ENCODE measurements around the gene IMP3.
"Not testable (repeated sequence)": the region's sequence is repeated elsewhere in the genome, so short reads cannot be mapped to it uniquely, and the experiment has no call there.

Gene IMP3

DNA sequence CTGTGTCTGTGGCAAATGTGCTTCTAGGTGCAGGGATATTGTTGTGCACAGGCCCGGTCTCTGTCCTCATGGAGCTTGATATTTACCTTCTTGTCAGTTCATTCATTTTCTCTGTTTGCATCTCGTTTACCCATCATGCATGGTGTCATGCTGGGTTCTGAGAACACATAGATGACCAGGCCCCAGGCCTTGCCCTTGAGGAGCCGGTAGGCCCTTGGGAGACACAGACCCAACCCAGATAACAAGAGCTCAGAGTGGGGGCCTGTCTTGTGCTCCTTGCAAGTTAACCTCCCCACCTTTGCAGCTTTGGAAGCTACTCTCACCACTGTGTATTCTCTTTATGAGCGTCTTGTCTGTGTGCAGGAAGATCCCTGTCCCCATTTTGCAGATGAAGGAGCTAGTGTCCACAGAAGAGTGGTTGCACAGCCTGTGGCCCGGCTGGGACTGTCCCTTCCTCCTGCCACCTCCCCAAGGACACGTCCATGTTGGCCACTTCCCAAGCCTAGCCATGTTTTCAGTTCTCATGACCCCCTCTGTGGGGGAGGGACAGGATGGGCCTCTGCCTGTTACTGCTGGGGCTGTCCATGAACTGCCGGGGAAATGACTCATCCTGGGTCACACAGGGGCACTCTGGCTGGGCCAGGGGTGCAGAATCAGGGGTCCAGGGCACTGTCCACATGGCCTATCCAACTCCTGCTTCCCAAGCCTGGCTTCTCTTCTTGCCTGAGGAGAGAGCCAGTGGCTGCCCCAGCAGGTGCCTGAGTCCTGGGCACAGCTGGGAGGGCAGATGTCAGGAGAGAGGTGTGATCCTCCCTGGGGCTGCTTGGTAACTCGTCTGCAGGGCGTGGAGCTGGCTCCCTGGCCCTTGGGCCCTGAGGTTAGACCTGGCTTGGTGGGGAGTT, 11.1 kb upstream of the IMP3 start:
- DNase-seq = no peak

DNA sequence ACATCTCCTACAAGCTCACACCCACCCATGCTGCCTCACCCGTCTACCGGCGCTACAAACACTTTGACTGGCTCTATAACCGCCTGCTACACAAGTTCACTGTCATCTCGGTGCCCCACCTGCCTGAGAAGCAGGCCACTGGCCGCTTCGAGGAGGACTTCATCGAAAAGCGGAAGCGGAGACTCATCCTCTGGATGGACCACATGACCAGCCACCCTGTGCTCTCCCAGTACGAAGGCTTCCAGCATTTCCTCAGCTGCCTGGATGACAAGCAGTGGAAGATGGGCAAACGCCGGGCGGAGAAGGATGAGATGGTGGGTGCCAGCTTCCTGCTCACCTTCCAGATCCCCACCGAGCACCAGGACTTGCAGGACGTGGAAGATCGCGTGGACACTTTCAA, 9.8 kb upstream of the IMP3 start:
- no peak for DNase-seq

DNA sequence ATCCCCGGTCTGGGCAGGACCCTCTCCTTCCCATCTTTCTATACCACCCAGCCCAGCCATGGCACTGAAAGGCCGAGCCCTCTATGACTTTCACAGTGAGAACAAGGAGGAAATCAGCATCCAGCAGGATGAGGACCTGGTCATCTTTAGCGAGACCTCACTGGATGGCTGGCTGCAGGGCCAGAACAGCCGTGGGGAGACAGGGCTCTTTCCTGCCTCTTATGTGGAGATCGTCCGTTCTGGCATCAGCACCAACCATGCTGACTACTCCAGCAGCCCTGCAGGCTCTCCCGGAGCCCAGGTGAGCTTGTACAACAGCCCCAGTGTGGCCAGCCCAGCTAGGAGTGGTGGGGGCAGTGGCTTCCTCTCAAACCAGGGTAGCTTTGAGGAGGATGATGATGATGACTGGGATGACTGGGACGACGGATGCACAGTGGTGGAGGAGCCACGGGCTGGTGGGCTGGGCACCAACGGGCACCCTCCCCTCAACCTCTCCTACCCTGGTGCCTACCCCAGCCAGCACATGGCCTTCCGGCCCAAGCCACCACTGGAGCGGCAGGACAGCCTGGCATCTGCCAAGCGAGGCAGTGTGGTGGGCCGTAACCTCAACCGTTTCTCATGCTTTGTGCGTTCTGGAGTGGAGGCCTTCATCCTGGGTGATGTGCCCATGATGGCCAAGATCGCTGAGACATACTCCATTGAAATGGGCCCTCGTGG, 9.2 kb upstream of the IMP3 start:
- DNase-seq = no peak

DNA sequence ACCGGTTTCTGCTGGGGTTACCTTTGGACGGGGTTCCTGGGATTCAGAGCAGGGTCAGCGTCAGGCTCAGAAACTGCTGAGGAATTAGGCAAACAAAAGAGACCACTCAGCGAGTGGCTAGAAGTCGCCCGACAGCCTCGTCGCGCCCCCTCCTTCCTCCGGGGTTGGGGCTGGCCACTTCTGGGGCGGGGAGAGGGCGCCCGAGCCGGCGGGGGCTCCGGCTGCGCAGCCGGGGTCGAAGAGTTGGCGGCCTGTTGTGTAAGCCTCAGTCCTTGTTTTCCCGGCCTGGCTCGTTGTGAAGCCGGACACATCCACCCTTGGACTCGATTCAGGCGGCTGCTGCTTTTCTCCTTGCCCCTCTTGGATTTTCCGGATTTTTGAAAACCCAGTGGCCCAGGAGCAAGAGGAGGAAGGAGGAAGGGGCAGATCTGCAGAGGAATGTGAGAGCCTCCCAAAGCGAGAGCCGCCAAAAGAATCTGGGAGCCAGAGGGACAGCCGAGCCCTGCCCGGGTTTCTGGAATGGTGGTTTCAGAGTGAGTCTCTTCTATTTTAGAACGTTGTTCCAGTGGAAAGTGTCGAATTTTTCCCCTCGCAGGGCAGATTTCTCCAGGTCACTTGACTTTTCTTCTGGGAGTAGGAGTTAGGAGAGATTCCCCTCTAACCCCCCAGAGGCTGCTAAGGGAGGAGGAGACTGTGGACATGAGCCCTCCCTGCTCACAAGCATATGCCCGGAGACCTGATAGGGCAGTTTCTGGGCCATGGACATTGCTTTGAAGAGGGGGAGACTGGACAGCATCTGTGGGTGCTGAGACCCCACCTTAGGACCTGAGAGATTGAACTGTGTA, 8.4 kb upstream of the IMP3 start:
- DNase-seq = no peak

DNA sequence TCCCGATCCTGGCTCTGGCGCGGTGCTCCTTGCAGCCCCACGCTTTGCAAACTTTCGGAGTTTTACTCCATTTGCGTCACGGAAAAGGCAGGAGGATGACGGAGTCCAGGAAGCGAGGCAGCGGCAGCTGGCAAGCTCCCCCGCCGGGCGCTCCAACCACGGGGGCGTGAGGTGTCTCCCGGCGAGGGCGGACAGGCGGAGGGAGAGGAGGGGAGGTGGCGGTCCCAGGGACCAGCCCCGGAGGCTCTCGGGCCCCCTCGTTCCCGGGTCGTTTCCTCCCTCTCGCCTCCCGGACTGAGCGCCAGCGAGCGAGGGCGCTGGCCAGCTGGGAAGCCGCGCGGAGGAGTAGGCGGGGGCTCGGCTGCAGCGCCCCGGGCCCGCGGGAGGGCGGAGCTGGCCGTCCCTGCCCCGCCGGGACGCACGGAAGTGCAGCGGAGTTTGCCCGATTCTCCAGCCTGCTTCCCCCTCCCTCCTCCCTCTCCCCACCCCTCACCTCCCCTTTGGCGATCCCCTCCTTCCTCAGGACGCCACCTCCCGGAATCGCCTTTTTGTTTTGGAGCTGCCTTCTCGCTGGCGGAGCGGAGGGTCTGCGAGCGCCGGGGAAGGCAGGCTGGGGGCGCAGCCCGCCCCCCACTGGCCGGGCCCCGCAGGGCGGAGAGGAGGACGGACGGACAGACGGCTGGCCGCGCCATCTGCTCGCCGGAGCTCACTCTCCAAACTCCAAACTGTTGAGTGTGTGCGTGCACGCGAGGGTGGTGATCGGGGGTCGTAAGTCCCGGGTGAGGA, 7.5 kb upstream of the IMP3 start, which contains the start of gene SNX33:
TSS of gene SNX33 (plus strand) at position 543 of the 786 bp plus-strand sequence. CDS start 1,191 bp downstream, outside the sequence.
- DNase-seq = peak; percentile 46

DNA sequence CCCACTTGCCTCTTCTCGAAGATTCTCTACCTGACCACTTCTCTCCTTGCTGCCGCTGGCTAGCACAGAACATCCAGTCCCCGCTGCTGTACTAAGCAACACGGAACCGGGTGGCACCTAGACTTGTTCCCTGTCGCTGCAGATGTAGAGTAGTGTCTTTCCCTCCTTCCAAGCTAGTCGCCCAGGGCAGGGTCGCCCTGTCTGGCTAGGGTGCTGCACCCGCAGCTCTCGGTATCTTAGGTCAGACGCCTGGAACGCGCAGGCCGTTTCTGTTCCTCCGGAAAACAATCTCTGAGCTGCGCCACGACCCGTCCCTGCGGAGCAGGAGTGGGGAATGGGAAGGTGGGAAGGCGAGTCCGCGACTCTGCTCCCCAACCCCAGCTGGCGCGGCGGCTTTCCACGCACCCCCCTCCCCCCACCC, 6.9 kb upstream of the IMP3 start:
- no peak for DNase-seq

DNA sequence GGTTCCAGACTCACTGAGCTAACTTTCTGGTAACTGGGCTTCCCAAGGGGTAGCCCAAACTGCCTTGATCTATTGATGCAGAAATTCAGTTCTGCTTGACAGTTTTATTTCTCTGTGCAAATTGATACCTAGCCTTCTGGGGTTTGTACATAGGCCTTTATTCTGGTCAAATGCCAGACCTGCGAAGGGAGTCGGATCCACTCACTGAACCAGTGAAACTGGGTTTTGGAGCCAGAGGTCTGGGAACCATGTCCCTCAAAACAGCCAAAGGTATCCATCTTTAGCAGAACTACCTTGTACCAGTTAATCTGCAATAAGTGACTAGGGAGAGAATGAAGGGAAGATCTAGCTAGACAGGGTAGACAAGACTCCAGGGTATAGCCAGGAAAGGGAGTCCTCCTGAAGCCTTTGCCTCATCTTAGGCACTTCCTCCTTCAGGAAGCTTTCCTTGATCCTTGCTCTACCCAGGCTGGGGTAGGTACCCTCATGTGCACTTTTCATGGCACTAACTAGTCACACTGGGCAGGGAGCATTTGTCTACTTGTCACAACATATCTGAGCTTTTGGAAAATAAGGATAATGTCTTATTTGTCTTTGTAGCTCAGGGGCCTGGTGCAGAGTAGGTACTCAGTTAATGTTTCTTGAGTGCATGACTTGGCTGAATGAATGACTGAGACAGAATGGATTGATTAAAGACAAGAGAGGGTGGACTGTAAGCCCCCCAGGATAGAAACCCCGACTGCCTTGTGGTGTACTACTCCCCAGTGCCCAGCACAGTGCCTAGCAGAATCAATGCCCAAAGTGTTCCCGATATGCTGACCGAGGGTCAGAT, 6.3 kb upstream of the IMP3 start:
- no peak for DNase-seq

DNA sequence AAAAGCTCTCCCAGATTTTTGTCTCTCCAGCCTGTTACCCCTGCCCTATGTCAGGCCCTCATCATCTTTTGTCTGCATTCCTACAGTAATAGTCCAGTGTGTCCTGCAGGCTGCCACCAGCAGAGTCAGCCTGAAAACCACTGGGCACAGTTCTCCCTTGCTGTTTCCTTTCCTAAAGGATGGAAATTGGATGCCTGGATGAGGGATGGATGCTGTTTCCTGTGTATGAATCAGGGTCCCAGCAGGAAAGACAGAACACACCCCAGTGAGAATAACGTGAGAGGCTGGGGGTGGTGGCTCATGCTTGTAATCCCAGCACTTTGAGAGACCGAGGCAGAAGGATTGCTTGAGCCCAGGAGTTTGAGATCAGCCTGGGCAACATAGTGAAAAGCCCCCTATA, 4.4 kb upstream of the IMP3 start:
- no peak for DNase-seq

DNA sequence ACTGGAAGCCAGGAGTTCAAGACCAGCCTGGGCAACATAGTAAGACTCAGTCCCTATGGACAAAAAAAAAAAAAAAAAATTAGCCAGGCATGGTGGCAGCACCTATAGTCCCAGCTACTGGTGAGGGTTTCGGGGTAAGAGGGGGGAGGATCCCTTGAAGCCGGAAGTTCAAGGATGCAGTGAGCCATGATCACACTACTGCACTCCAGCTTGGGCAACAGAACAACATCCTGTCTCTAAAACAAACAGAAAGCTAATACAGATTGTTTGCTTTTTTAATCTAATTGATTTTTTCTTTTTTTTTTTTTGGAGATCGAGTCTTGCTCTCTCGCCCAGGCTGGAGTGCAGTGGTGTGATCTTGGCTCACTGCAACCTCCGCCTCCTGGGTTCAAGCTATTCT, 1.6 kb upstream of the IMP3 start:
- no peak for DNase-seq

DNA sequence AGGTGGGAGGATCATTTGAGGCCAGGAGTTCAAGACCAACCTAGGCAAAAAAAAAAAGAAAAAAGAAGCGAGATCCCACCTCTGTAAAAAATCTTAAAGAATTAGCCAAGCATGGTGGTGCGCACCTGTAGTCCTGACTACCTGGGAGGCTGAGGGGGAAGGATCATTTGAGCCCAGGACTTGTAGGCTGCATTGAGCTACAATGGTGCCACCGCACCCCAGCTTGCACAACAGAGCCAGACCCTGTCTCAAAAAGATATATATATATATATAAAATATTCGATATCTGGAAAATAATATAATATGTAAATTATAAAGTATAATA, 1.1 kb upstream of the IMP3 start:
- no peak for DNase-seq

DNA sequence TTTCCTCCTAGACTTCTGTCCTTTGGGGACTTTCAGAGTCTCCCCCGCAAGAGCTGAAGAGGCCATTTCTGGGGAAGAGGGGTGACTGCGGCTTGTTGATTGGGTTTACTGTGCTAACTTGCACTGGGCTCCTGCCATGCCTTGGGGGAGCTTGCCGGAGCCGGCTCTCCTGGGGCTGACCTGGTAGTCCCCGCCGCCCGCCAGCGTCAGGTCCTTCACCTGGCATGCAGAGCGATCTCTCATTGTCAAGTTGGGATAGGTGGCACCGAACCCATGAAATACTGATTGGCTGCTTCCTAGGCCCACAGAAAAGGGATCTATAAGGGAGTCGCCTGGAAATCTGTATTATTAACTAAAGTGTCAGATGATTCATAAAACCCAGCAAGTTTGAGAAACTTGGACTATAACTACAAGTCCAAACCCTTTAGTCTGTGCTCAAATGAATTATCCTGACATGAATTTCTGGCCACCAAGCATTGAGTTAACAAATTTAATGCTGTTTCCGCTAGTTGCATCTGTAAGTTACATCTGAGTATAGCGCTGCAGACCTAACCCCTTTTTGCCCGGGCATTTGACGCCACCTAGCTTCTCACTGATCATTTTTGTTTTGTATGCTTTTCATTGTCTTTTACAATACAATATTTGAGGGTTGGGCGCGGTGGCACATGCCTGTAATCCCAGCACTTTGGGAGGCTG, 607 bp upstream of the IMP3 start:
- DNase-seq = peak; percentile 46

DNA sequence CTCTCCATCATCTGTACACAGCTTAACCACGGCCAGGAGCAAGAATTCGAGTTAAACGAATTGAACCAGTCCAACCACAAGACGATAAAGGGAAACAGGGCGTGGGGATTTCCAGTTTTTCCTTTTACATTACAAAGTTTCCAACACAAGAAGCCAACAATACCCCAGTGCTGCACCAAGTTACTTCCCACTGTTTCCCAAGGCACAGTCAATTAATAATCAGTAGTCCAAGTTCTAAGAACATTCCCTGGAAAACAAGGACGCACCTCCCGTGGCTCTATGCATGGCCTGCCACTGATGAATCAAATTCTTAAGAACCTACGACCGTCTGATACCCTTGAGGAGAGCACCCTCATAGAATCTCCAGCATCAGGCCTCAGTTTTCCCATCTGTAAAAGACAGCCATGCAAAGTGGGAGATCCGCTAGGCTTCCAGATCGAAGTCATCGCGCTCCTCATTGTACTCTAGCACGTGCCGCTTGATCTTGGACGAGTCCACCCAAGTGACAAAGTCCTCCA, 774 bp downstream of the IMP3 start:
- no peak for DNase-seq

DNA sequence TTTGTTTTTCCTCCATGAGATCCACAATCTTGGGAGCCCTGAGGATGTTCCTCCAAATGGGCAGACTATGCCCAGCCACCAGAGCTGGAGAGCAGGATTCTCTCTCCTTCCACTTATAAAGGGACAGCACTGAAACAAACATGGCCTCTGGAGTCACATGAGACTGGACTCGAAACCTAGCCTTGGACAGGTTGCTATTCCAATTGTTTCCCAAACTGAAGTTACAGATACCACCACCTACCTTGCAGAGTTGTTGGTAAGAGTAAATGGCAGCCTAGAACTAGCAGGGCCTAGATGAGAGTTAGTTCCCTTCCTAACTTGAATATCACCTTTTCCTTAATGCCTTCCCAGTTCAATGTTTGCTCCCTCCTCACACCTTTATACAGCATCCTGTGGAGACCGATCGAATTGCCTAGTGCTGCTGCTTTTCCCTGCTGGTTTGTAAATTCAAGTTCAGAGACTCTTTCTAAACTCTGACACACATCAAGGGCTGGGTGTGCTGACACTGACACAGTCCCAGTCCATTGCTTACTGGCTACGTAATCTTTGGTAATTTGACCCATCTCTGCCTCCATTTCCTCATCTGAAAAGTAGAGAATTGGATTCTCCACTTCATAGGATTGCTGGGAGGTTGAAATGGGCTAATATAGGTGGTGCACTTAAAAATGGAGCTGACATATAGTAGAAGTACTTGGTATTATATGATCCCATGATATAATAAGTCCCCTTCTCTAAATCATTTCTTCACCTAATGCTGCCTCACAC, 2.6 kb downstream of the IMP3 start:
- no peak for DNase-seq

DNA sequence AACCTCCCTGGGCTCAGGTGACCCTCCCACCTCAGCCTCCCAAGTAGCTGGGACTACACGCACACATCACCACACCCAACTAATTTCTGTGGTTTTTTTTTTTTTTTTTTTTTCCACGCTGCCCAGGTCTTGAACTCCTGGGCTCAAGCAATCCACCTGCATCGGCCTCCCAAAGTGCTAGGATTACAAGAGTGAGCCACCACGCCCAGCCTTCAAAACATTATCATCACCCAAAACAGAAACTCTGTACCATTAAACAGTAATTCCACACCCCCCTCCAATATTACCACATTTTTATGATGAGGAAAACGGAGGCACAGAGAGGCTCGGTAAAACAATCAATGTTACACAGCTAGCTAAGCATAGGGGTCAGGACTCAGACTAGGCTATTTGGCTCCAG, 4.0 kb downstream of the IMP3 start:
- no peak for DNase-seq

DNA sequence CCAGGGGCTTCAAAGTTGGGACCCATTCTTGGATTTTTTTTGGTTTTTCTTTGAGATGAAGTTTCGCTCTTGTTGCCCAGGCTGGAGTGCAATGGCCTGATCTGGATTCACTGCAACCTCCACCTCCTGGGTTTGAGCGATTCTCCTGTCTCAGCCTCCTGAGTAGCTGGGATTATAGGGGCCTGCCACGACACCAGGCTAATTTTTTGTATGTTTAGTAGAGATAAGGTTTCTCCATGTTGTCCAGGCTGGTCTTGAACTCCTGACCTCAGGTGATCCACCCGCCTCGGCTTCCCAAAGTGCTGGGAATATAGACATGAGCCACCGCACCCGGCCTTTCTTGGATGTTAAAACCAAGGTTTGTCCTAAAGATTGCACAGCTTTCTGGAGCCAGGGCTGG, 6.1 kb downstream of the IMP3 start:
- not testable (repeated sequence) for DNase-seq

DNA sequence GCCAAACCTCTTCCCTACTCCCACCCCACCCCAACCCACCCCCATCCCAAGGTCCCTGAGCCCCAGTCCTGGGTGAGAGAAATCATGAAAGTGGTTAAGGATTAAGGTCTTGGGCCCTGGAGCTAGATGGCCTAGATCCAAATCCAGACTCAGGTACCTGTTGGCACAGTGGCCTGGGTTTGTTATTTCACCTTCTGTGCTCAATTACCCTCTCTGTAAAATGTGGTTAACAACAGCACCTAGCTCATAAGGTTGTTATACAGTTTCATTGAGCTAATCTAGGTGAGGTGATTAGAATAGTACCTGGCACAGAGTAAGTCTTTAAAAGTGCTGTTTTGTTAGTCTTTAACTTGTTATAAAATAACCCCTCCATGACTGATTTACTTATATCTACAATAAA, 8.1 kb downstream of the IMP3 start:
- DNase-seq = no peak

DNA sequence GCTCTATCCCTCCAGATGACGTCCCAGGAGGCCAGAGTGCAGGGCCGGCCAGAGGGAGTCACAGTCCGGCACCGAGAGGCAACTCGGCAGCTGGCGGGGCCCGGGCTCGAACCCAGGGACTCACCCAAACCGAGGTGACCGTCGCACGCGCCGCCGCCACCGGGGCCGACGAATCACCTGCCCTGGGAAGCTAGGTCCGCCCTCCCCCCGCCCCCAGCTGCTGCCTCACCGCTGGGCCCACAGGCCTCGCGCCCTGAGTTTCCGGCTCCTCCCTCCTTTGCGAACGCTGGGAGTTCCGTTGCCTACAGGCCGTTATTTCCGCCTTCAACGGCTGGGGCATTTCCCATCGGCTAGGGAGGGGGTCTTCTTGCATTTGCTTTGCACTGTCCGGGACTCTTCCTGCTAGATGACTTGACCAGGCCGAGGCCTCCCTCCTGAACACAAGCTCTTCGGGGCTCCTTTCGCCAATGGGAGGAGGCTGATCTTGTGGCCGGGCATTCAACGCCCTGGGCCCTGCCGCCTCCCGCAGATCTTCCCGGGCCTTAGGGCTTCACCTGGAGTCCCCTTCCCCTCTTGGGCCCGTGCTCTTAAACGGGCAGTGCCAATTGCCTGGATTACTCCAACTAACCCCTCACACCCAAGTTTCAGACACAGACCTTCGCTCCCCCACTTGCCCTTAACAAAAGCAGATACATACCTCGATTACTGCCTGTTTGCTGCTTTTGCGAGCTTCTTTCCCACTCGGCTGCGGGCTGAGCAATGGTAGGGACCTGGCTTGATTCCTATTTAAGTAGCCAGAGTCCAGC, 14.3 kb downstream of the IMP3 start, which contains the start of gene SNUPN:
TSS of gene SNUPN (minus strand) at position 184 of the 806 bp plus-strand sequence. CDS start 4,674 bp downstream, outside the sequence.
- DNase-seq = peak; percentile 88

DNA sequence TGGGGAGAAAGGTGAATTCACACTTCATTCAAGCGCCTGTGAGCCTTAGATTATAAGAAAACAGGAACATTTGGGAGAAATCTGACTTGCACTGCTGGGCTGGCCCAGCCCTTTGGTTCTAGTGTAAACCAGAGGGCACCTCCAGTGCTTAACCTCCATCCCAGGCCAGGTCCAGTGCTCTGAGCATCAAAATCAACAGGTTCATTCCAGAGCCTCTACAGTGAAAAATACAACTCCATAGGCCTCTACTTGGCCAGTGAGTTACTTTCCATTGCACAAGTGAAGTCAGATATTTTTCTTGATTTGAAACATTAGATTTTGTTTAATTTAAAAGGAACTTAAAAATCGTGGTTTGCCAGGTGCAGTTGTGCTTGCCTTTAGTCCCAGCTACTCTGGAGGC, 17.5 kb downstream of the IMP3 start:
- no peak for DNase-seq
